Ovary (tissue), 9 donors: ENCODE results near the gene RHOBTB1. TPM values are rescaled to one million over a fixed set of nuclear protein-coding genes. Genes with fewer than 3 reads are reported as not detected.

Source experiments
- DNase-seq, 5 donors: peaks; one replicate each; pipeline ENCODE4 v3.0.0-alpha.2; 2019 to 2020
- H3K27ac ChIP-seq, 2 donors: fragments of 200-600 bp; one replicate each; pipeline versions ENCODE4 v1.5.1 to v1.8.0; 2019 to 2022
- H3K27me3 ChIP-seq: fragments of 200-600 bp; one replicate; pipeline ENCODE4 v1.8.0; 2022
- H3K36me3 ChIP-seq: fragments of 200-600 bp; sonication (generic); one replicate; pipeline ENCODE4 v1.5.1; 2019
- H3K4me1 ChIP-seq: one replicate; pipeline ENCODE4 v1.8.1; 2013; ENCODE audit warnings: mild to moderate bottlenecking, moderate library complexity; ENCODE audit not compliant: insufficient read depth
- H3K4me3 ChIP-seq: fragments of 200-600 bp; sonication (generic); one replicate; pipeline ENCODE4 v1.5.1; 2017
- H3K9me3 ChIP-seq, 2 donors: fragments of 200-600 bp in 1 of 2; sonication (generic) in 1 of 2; one replicate each; pipeline versions ENCODE4 v1.5.1 to v1.8.1; 2013 to 2019; ENCODE audit warnings: mild to moderate bottlenecking in 1 of 2, moderate library complexity in 1 of 2
- CTCF ChIP-seq, 3 donors: fragments of 450-650 bp in 2 of 3; fragments of 200-600 bp in 1 of 3; IDR thresholded peaks; one replicate each; pipeline versions ENCODE4 v1.5.1 to v1.8.0; 2016 to 2022; ENCODE audit warnings: antibody characterized with exemption in 3 of 3, mild to moderate bottlenecking in 1 of 3
- EP300 ChIP-seq: sonication (generic); formaldehyde crosslinking; IDR thresholded peaks from one replicate; pipeline ENCODE4 v1.6.1; 2017; ENCODE audit warnings: antibody characterized with exemption
- POLR2A ChIP-seq: fragments of 450-650 bp; IDR thresholded peaks from one replicate; pipeline ENCODE4 v1.6.1; 2017; ENCODE audit warnings: antibody characterized with exemption, mild to moderate bottlenecking, moderate library complexity
- WGBS, 3 donors: extraction: QIAGEN DNeasy Blood & Tissue Kit in 1 of 3; methylation state at CpG; one replicate each; pipeline versions ENCODE4 v1.1.5 to v1.1.7; 2013 to 2017; 5-methylcytosine and 5-hydroxymethylcytosine counted together
- intact Hi-C, 4 donors: fragments of 100-400 bp; cut with DNase I; formaldehyde crosslinking; loops; one replicate each; pipeline versions ENCODE4 v1.11.0 to v1.15.1; 2022 to 2023
- polyA plus RNA-seq, 2 donors: library from polyadenylated mRNA; stranded (reverse); fragments of 200-250 nt in 1 of 2; fragments of 350-450 nt in 1 of 2; fragmentation: Illumina TruSeq in 1 of 2; extraction: RNeasy Lipid Tissue Mini Kit (QIAGEN cat#74804) in 1 of 2; gene quantifications; one replicate each; pipeline ENCODE4 v1.2.3, GENCODE V29; 2013 to 2014
- total RNA-seq, 7 donors: library from RNA; depleted of rRNA in 2 of 7; stranded (reverse); fragments of >200 nt in 2 of 7; fragmentation: NEBNext Ultra II Directional in 3 of 7; extraction: Animal tissue kit (Norgen Biotek cat#: 25700) in 3 of 7; gene quantifications; one replicate each; pipeline versions ENCODE4 v1.1.0 to v1.2.4, GENCODE V29; 2016 to 2023
- donor health status: DM: no; HTN: no; CAD: no; lungs with moderate emphysema.
- donor health status: DM: no; HTN: no; CAD: no.
- donor health status: Bipolar disorder and iron deficiency.
- donor health status: DM: yes; HTN: yes; CAD: no.
- donor health status: DM: no; HTN: no; CAD: no.
- donor health status: DM: yes; HTN: yes; CAD: no.

The RHOBTB1 gene
- total and polyA plus RNA-seq, 9 donors, result 5.6 to 23.9 (median 13.0) TPM

GRCh38 chr10:60870803-60871202 is 73.2 kb downstream of the RHOBTB1 start:
- no peaks in the 10 kb centered on the region for H3K4me1 ChIP-seq
- H3K27ac ChIP-seq, result no peak overlapping the region
- DNase-seq, result no peak
- intact Hi-C loops, result no loop called here
- TF ChIP-seq CTCF (IDR thresholded peaks at IDR 0.05), result no peak
- no peak for TF ChIP-seq EP300
- no peak for TF ChIP-seq POLR2A
- no peaks in the 10 kb centered on the region for H3K27me3 ChIP-seq
- WGBS, 3 donors, result 41 to 71% (median 68%) methylated on average over 3 of the region's 3 CpGs
- no peaks in the 10 kb centered on the region for H3K36me3 ChIP-seq
- no peaks in the 10 kb centered on the region for H3K9me3 ChIP-seq
- no peak overlapping the region for H3K4me3 ChIP-seq

- Histone ChIP-seq H3K27ac (no peak overlapping the region), H3K4me1 (peaks cover 1% of the 10 kb centered on the region), H3K36me3 (no peaks in the 10 kb centered on the region), H3K9me3 (no peaks in the 10 kb centered on the region), H3K27me3 (no peaks in the 10 kb centered on the region), H3K4me3 (no peak overlapping the region)
- intact Hi-C loops, result no loop called here
- DNase-seq, result no peak
- no peak for TF ChIP-seq POLR2A
- TF ChIP-seq CTCF (IDR thresholded peaks at IDR 0.05), result no peak
- TF ChIP-seq EP300, result no peak
- WGBS, 3 donors, result 96 to 99% (median 97%) methylated on average over 2 of the region's 2 CpGs
These were observed 73.6 kb downstream of the RHOBTB1 start for GRCh38 chr10:60870416-60870728.

DNA sequence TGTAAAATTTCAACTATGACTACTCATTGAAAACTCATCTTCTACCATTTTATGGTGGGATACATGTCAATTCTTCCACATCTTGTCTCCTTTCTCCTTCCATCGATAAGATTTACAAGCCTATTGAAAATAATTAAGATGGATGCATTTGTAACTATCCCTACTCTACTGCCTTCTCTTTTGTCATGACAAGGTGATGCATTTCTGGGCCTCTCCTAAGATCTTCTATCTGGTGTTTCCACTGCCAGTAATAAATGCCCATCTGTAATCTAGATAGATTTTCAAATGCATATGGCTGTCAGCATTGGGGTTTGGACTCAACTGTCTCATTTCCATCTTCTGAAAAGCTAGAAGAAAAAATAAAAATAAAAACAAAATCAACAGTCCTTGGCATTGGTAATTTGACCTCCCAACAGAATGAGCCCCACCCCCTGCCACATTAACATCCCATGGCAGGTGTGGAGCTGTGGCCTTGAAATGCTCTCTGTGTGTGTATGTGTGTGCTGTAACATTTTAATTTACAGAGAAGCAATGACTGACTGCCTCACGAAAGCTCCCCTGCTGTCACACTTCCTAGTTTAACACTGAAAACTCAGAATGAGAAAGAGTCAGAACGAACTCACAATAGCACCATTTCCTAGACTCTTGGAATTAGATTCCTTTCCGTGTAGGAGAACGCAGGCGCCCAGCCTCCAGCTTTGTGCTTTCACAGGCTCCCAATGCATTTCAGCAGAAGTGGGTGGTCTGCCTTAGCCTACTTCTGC is 74.2 kb downstream of the RHOBTB1 start:
- WGBS, 3 donors, result 92 to 93% (median 93%) methylated on average over 6 of the region's 6 CpGs
- Histone ChIP-seq H3K36me3 (no peaks in the 10 kb centered on the region), H3K27ac (no peak overlapping the region), H3K9me3 (no peaks in the 10 kb centered on the region), H3K4me1 (peaks cover 2% of the 10 kb centered on the region), H3K4me3 (no peak overlapping the region), H3K27me3 (no peaks in the 10 kb centered on the region)
- intact Hi-C loops, result no loop called here
- DNase-seq, result no peak
- TF ChIP-seq POLR2A (no peak), EP300 (no peak), CTCF (IDR thresholded peaks at IDR 0.05) (no peak)

GRCh38 chr10:60868946-60869345 is 75.0 kb downstream of the RHOBTB1 start:
- Histone ChIP-seq H3K27ac (no peak overlapping the region), H3K9me3 (no peaks in the 10 kb centered on the region), H3K27me3 (no peaks in the 10 kb centered on the region), H3K36me3 (no peaks in the 10 kb centered on the region), H3K4me3 (no peak overlapping the region), H3K4me1 (peaks cover 2% of the 10 kb centered on the region)
- TF ChIP-seq EP300, result no peak
- no peak for TF ChIP-seq CTCF (IDR thresholded peaks at IDR 0.05)
- TF ChIP-seq POLR2A, result no peak
- DNase-seq, result no peak
- intact Hi-C loops, result no loop called here
- 93 to 100% (median 98%) methylated on average over 1 of the region's 1 CpG for WGBS, 3 donors
